ENCODE data around the gene FZD4.
"Not testable (repeated sequence)": the region's sequence is repeated elsewhere in the genome, so short reads cannot be mapped to it uniquely, and the experiment has no call there.

FZD4 gene

DNA sequence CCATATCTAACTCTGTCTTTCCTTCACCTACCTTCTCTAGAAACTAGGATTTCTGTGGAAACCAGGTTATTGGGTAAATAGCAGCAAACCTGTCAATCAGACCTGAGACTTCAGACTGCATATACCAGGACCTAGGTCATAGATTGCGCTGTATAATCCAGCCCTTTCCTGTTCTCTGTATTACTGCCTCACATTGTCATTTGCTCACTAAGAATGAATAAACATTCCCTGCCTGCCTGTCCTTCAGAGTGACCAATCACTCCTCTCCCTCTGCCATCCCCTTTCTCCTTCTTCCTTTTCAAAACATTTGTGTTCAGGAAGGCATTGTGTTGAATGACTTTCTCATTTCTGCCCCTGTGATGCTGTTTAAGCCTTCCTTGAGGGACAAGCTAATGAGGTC, 14.1 kb upstream of the FZD4 start:
- Histone ChIP-seq H3K27ac (no peak overlapping the region), H3K36me3 (no peaks in the 10 kb centered on the region)
- intact Hi-C loops (cut with DNase I; ENCODE audit: low total_unique reads), result no loop called here

DNA sequence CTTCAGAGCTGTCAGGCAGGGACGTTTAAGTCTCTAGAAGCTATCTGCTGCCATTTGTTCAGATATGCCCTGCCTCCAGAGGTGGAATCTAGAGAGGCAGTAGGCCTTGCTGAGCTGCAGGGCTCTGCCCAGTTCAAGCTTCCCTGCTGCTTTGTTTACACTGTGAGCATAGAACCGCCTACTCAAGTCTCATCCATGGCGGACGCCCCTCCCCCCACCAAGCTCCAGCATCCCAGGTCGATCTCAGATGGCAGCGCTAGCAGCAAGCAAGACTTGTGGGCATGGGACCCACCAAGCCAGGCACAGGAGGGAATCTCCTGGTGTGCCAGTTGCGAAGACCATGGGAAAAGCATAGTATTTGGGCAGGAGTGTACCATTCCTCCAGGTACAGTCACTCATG, 12.4 kb upstream of the FZD4 start:
- intact Hi-C loops (cut with DNase I; ENCODE audit: low total_unique reads), result not testable (repeated sequence)

More for the DNA sequence above, 14.1 kb upstream of the FZD4 start:
- DNase-seq, result no peak
- no peak overlapping the region for H3K4me3 ChIP-seq
- no peaks in the 10 kb centered on the region for H3K4me1 ChIP-seq
- TF ChIP-seq, protein P1, sequence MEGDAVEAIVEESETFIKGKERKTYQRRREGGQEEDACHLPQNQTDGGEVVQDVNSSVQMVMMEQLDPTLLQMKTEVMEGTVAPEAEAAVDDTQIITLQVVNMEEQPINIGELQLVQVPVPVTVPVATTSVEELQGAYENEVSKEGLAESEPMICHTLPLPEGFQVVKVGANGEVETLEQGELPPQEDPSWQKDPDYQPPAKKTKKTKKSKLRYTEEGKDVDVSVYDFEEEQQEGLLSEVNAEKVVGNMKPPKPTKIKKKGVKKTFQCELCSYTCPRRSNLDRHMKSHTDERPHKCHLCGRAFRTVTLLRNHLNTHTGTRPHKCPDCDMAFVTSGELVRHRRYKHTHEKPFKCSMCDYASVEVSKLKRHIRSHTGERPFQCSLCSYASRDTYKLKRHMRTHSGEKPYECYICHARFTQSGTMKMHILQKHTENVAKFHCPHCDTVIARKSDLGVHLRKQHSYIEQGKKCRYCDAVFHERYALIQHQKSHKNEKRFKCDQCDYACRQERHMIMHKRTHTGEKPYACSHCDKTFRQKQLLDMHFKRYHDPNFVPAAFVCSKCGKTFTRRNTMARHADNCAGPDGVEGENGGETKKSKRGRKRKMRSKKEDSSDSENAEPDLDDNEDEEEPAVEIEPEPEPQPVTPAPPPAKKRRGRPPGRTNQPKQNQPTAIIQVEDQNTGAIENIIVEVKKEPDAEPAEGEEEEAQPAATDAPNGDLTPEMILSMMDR (IDR thresholded peaks at IDR 0.05), result no peak
- no peaks in the 10 kb centered on the region for H3K27me3 ChIP-seq
- peaks cover 0 to 13% (median 12%) of the 10 kb centered on the region in 3 donors for H3K9me3 ChIP-seq

DNA sequence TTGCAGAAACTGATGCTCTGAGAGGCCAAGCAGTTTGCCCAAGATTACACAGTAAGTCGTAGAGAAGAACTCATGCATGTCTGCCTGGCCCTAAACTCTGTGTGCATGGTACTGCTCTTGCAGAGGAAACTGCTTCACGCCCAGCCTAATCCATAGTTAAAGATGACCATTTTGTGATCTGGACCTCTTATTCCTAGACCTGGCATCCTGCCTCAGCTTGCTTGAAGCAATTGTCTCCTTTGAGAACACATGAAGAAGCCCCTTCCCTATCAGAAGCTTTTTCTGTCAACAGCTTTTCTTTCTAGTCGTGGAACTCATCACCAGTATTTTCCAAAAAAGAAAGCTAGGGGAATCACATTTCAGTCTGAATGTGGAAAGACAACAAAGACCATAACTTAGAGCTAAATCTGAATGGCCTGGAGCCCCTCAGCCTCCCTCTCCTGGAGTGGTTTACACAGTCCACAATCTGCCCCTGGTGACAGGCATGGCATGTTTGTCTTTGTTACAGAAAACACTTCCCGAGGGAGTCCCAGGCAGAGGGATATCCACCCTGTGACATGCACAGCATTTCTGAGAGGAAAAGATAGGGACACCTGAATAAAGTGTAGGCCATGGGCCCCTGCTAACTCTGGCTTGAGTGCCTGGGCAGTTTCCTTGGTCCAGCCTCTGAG, 2.9 kb upstream of the FZD4 start:
- intact Hi-C loops (cut with DNase I; ENCODE audit: low total_unique reads), result loop anchor here (2.0 kb wide), 1 partner anchor 19 kb away; no protein-coding TSS in a partner anchor
- Histone ChIP-seq H3K36me3 (no peaks in the 10 kb centered on the region), H3K9me3 (no peaks in the 10 kb centered on the region), H3K4me1 (peaks cover 0 to 24% (median 12%) of the 10 kb centered on the region in 4 donors), H3K4me3 (no peak overlapping the region), H3K27me3 (no peaks in the 10 kb centered on the region), H3K27ac (peak overlapping the region; percentile 15 to 90)
- no peak for DNase-seq
- TF ChIP-seq, protein P1 (IDR thresholded peaks at IDR 0.05), result no peak

More for the DNA sequence above, 12.4 kb upstream of the FZD4 start:
- not testable (repeated sequence) for H3K4me3 ChIP-seq, H3K9me3 ChIP-seq, H3K4me1 ChIP-seq, H3K27ac ChIP-seq, DNase-seq, H3K27me3 ChIP-seq, H3K36me3 ChIP-seq

DNA sequence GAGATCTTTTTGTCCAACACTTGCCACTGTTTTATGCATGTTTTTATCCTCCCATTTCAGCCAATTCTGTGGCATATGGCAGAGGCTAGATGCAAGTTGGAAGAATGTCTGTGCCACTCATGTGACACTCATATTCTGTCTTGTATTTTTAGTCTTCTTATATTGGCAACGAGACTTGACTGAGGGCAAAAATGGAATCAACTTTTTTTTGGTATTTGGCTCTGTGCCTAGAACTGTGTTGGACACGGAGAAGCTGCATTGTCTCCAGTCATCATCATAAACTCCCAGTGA, 1.7 kb upstream of the FZD4 start:
- TF ChIP-seq, protein P1 (IDR thresholded peaks at IDR 0.05), result no peak
- no peak for DNase-seq
- peaks cover 0 to 31% (median 17%) of the 10 kb centered on the region in 4 donors for H3K4me1 ChIP-seq
- peak overlapping the region; percentile 88 to 89 for H3K4me3 ChIP-seq
- H3K27me3 ChIP-seq, result no peaks in the 10 kb centered on the region
- H3K9me3 ChIP-seq, result no peaks in the 10 kb centered on the region
- intact Hi-C loops (cut with DNase I; ENCODE audit: low total_unique reads), result no loop called here
- peaks cover 1 to 4% (median 4%) of the 10 kb centered on the region in 3 donors for H3K36me3 ChIP-seq
- peak overlapping the region; percentile 90 for H3K27ac ChIP-seq

DNA sequence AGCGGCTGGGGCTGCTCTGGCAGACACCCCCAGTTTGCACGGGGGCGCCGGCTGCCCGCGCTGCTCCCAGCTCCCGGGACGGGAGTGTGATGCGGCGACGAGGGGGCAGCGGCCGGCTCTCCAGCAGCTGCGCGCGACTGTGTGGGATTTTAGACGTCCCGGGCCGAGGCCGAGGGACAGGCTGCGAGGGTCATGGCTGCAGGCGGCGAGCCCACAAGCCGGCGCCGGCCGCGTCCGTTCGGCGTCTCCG, 159 bp downstream of the FZD4 start:
- Histone ChIP-seq H3K36me3 (peaks cover 16 to 19% (median 16%) of the 10 kb centered on the region in 3 donors), H3K27ac (peak overlapping the region; percentile 90), H3K27me3 (no peaks in the 10 kb centered on the region), H3K9me3 (no peaks in the 10 kb centered on the region), H3K4me3 (peak overlapping the region; percentile 88 to 89), H3K4me1 (peaks cover 0 to 49% (median 33%) of the 10 kb centered on the region in 4 donors)
- TF ChIP-seq, protein P1 (IDR thresholded peaks at IDR 0.05), result peak in 1 of 2 experiments; percentile 20
- no peak for DNase-seq
- intact Hi-C loops (cut with DNase I; ENCODE audit: low total_unique reads), result loop anchor here (1.0 kb wide), 1 partner anchor 82 kb away; the partner anchor contains the start of gene TMEM135

DNA sequence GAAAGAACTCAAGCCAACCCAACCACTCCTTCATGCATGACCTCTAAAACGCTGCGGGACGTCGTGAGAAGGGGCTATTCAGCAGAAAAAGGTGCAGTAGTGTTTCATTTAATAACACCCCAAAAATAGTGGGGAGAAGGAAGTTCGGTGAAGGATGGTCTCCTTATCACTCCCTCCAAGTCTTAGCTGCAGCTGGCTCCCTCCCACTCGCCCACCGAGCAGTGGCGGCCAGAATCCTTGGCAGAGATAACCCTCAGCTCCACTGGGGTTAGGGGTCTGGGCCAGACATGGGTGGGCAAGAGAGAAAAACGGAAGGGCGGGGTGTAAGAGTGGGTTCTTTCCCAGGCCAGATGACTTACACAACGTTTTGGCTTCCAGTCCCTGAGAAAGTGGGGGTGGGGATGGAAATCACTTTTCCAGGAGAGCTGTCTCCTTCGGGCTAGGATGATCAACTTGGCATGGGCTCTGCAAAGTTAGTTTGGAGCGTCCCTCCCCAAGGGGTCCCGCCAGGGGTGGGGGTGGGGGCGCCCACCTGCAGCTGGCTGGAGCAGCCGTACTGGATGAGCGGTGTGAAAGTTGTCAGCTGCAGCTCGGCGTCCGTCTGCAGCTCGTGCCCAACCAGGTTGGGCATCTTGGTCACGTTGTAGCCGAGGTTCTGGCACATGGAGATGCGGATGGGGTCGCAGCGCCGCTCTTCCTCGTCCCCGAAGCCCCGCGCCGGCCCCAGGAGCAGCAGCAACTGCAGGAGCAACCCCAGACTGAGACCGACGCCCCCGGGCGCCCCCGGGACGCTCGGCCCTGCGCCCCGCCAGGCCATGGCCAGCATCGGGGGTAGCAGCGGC, 705 bp downstream of the FZD4 start:
- no peaks in the 10 kb centered on the region for H3K9me3 ChIP-seq
- peak; percentile 45 to 69 for DNase-seq
- peaks cover 16 to 24% (median 16%) of the 10 kb centered on the region in 3 donors for H3K36me3 ChIP-seq
- H3K27ac ChIP-seq, result peak overlapping the region; percentile 90
- H3K27me3 ChIP-seq, result no peaks in the 10 kb centered on the region
- peak overlapping the region; percentile 88 to 89 for H3K4me3 ChIP-seq
- intact Hi-C loops (cut with DNase I; ENCODE audit: low total_unique reads), result loop anchor here (1.0 kb wide), 1 partner anchor 83 kb away; the partner anchor contains the start of gene TMEM135
- peaks cover 0 to 54% (median 36%) of the 10 kb centered on the region in 4 donors for H3K4me1 ChIP-seq
- TF ChIP-seq, protein P1 (IDR thresholded peaks at IDR 0.05), result no peak
